HEK293T (cell line): ENCODE data around the gene NEK8.
"Not testable (repeated sequence)": the region's sequence is repeated elsewhere in the genome, so short reads cannot be mapped to it uniquely, and the experiment has no call there.

ENCODE experiments used
- CTCF ChIA-PET: fragments of 350-600 bp; formaldehyde crosslinking; extraction: SDS; loops from one replicate; lab custom pipeline; 2021; ENCODE audit warnings: antibody characterized with exemption, inconsistent platforms; lab: Yijun Ruan, JAX
- POLR2A ChIA-PET: fragments of 350-600 bp; formaldehyde crosslinking; extraction: SDS; loops from one replicate; lab custom pipeline; 2020; ENCODE audit warnings: antibody characterized with exemption, inconsistent platforms; lab: Yijun Ruan, JAX
- DNase-seq: peaks from one replicate; pipeline ENCODE4 v3.0.0; 2012; ENCODE audit warnings: mixed read lengths; ENCODE audit errors: extremely low spot score
- ARNT ChIP-seq: fragments of 450-650 bp; IDR thresholded peaks from 2 replicates; pipeline ENCODE4 v1.6.1; 2017; ENCODE audit warnings: mild to moderate bottlenecking
- CTBP1 ChIP-seq: fragments of 450-650 bp; IDR thresholded peaks from 2 replicates; pipeline ENCODE4 v1.6.1; 2016; ENCODE audit warnings: borderline replicate concordance
- ELF4 ChIP-seq: fragments of 450-650 bp; IDR thresholded peaks from 2 replicates; pipeline ENCODE4 v1.6.1; 2017; ENCODE audit warnings: antibody characterized with exemption
- FOXA1 ChIP-seq: fragments of 450-650 bp; IDR thresholded peaks from 2 replicates; pipeline ENCODE4 v1.6.1; 2016; ENCODE audit warnings: mild to moderate bottlenecking
- FOXK2 ChIP-seq: fragments of 450-650 bp; IDR thresholded peaks from 2 replicates; pipeline ENCODE4 v1.6.1; 2016; ENCODE audit warnings: mild to moderate bottlenecking
- FOXM1 ChIP-seq: fragments of 450-650 bp; IDR thresholded peaks from 2 replicates; pipeline ENCODE4 v1.6.1; 2017; ENCODE audit warnings: mild to moderate bottlenecking, borderline replicate concordance
- HDGF ChIP-seq: fragments of 450-650 bp; IDR thresholded peaks from 2 replicates; pipeline ENCODE4 v1.6.1; 2017; ENCODE audit warnings: antibody characterized with exemption, borderline replicate concordance
- L3MBTL2 ChIP-seq: fragments of 450-650 bp; conservative IDR thresholded peaks from 2 replicates; pipeline ENCODE4 v1.6.1; 2016; ENCODE audit warnings: mild to moderate bottlenecking
- LEF1 ChIP-seq: fragments of 450-650 bp; IDR thresholded peaks from 2 replicates; pipeline ENCODE4 v1.6.1; 2017; ENCODE audit warnings: mild to moderate bottlenecking, borderline replicate concordance
- NFRKB ChIP-seq: fragments of 450-650 bp; IDR thresholded peaks from 2 replicates; pipeline ENCODE4 v1.6.1; 2016; ENCODE audit warnings: mild to moderate bottlenecking, moderate library complexity
- SP1 ChIP-seq: fragments of 450-650 bp; IDR thresholded peaks from 2 replicates; pipeline ENCODE4 v1.6.1; 2017
- TARDBP ChIP-seq: fragments of 450-650 bp; IDR thresholded peaks from 2 replicates; pipeline ENCODE4 v1.6.1; 2016
- ZNF384 ChIP-seq: fragments of 450-650 bp; IDR thresholded peaks from 2 replicates; pipeline ENCODE4 v1.6.1; 2016
- TF ChIP-seq, protein P1 (sequence below): fragments of 450-650 bp; IDR thresholded peaks from 2 replicates; pipeline ENCODE4 v1.6.1; 2016

NEK8 gene

DNA sequence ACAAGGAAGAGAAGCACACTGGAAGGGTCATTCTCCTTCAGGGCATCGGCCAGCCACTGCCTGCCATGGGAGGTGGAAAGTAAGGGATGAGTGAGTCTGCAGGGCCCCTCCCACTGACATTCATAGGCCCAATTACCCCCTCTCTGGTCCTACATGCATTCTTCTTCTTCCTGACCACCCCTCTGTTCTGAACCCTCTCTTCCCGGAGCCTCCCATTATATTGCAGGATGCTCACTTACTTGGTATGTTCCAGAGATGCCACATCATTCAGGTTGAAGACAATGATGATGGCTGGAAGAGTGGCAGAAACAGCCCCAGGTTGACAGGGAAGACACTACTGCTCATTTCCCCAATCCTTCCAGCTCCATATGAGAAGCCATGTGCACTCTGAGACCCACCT lies 13.4 kb upstream of the NEK8 start:
- ChIA-PET POLR2A (interaction anchor here (0.7 to 1.8 kb wide), 7 partner anchors 9 to 186 kb away, joined by 3 to 5 read pairs (median 4); partner anchors contain the start of genes SDF2 and SUPT6H), CTCF (interaction anchor here (1.1 kb wide), 1 partner anchor 71 kb away, joined by 3 read pairs; no protein-coding TSS in a partner anchor)
- DNase-seq: no peak
- TF ChIP-seq TARDBP (no peak), SP1 (no peak)

DNA sequence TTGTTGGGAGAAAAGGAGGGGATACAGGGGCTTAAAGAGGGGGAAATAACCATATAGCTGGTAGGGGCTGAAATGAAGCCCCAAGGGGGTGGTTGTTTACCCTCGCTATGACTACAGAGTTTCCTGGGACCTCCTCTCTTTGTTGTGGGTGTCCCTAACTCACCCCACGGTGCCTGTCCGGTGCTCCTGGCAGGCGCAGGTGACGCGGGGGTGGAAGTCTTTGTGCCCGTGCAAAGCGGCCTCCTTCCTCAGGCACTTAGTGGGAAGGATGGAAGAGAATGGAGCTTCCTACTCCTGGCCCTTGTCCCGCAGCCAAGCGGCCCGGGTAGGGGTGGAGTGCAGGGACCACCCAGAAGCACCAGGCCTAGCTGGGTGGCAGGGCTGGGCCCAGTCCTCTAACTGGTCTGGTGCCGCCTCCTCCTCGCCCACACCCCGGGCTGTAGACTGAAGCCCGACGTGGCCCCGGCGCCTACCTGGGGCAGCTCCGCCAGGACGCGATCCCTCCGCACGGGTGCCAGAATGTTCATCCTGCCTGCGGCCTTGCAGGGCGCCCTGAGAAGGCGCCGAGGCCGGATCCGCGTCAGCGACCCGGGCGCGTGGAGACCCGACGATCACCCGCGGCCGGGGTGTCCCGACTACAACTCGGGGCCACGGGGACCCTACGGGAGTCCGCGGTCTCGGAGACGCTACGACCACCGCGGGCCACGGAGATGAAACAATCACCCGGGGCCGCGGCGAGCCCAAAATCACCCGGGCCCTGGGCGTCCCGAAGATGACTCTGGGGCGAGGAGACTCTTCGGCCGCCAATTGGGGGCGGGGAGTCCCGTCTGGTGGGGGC lies 11.6 kb upstream of the NEK8 start:
- ChIA-PET POLR2A (interaction anchor here (0.6 to 1.8 kb wide), 8 partner anchors 8 to 235 kb away, joined by 3 to 9 read pairs (median 4); partner anchors contain the start of genes PHF12 and TLCD1), CTCF (interaction anchor here (0.8 to 1.5 kb wide), 2 partner anchors 8 to 11 kb away, joined by 3 to 5 read pairs; no protein-coding TSS in a partner anchor)
- no peak for TF ChIP-seq FOXK2
- TF ChIP-seq SP1: no peak
- no peak for TF ChIP-seq ELF4
- TF ChIP-seq, protein P1, sequence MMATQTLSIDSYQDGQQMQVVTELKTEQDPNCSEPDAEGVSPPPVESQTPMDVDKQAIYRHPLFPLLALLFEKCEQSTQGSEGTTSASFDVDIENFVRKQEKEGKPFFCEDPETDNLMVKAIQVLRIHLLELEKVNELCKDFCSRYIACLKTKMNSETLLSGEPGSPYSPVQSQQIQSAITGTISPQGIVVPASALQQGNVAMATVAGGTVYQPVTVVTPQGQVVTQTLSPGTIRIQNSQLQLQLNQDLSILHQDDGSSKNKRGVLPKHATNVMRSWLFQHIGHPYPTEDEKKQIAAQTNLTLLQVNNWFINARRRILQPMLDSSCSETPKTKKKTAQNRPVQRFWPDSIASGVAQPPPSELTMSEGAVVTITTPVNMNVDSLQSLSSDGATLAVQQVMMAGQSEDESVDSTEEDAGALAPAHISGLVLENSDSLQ: no peak
- TF ChIP-seq FOXM1: no peak
- TF ChIP-seq ZNF384: no peak
- TF ChIP-seq HDGF: no peak
- no peak for TF ChIP-seq L3MBTL2
- no peak for TF ChIP-seq LEF1
- no peak for DNase-seq

DNA sequence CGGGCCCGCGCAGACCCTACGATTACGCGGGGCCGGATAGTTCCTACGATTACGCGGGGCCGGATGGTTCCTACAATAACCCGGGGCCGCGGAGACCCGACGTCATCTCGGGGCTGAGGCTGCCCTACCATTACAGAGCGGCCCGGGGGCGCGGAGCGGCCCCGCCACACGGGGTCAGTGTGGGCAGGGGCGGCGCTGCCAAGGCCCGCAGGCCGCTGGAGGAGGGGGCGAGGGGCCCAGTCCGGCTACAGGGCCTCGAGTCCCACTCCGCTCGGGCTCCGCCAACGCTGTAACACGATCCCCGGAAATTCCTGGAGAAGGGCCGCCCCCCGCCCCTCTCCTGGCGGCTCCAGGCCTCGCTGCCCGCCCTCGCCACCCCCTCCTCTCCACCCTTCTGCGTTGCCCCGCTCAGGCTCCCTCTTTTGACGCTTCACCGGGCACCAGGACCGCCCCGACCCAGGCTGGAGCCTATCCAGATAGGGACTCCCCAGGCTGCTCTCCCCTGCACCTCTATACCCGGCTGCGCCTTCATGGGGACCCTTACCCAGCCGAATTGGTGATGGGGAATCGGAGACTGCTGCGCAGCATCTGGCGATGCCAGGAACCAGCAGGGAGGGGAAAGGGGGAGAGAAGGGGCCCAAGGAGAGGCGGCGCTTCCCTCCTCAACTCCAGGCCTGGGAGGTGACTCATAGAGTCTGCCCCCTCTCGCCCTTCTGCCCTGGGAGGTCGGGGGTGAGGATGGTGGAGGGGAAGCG lies 10.8 kb upstream of the NEK8 start, which contains the start of gene RAB34:
TSS of gene RAB34 (minus strand) at position 291 of the 755 bp plus-strand sequence. CDS start 602 bp downstream, outside the sequence.
- DNase-seq: peak; percentile 39
- POLR2A ChIA-PET: interaction anchor here (1.2 to 1.4 kb wide), 2 partner anchors 9 to 10 kb away, joined by 6 to 9 read pairs; partner anchors contain the start of gene TLCD1
- TF ChIP-seq NFRKB (no peak), HDGF (no peak), L3MBTL2 (peak; percentile 55), ZNF384 (no peak), CTBP1 (no peak)
- CTCF ChIA-PET: no interaction called here

DNA sequence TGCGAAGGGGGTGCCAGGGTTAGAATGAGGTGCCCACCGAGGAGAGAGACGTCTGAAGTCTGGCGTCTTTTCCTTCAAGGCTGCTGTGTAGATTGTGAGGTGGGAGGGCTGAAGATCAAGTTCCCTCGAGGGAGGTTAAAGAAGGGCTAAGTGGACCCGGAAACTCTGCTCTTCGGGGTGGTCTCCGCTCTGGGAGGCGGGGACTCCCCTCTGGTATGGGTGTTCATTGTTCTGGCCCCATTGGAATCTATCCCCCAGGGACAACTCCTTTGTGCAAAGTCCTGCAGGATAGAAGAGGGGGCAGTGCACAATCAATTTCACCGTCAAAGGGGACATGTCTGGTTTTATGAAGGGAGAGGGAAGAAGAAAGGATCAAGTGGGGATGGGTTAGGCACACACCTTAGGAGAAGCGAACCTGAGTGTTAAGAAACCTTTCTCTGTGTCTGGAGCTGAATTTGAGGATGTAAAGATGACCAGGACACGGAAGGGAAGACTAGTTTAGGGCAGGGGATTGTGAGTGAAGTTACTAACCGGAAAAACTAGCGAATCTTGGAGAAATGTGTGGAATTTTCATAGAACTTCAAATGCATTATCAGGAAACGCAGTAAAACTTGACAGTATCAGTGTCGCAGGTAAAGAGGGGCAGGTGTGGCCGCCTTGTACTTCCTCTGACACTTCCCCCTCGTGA lies 10.1 kb upstream of the NEK8 start:
- DNase-seq: no peak
- ChIA-PET POLR2A (interaction anchor here (1.0 to 11.6 kb wide), 5 partner anchors 12 to 90 kb away, joined by 4 to 309 read pairs (median 7); partner anchors contain the start of gene PROCA1), CTCF (no interaction called here)
- no peak for TF ChIP-seq NFRKB

DNA sequence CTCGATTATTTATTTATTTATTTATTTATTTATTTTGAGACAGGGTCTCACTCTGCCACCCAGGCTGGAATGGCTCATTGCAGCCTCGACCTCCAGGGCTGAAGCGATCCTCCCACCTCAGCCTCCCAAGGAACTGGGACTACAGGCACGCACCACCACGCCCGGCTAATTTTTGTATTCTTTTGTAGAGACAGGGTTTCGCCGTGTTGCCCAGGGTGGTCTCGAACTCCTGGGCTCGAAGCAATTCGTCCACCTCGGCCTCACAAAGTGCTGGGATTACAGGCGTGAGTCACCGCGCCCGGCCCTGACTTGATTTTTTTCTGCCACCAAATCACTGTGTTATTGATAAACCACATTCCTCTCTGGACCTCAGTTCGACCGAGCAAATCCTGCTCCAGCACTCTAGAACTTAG lies 9.6 kb upstream of the NEK8 start:
- DNase-seq: no peak
- ChIA-PET CTCF (interaction anchor here (0.7 to 1.3 kb wide), 2 partner anchors 8 to 234 kb away, joined by 4 read pairs; no protein-coding TSS in a partner anchor), POLR2A (interaction anchor here (0.6 to 11.6 kb wide), 49 partner anchors 9 to 489 kb away, joined by 3 to 309 read pairs (median 5); partner anchors contain the start of genes ALDOC, BLTP2, DHRS13 and FAM222B)
- TF ChIP-seq ARNT: no peak
- no peak for TF ChIP-seq ZNF384
- TF ChIP-seq LEF1: no peak
- no peak for TF ChIP-seq FOXA1
- TF ChIP-seq, protein P1: no peak
- TF ChIP-seq HDGF: no peak
- no peak for TF ChIP-seq ELF4

DNA sequence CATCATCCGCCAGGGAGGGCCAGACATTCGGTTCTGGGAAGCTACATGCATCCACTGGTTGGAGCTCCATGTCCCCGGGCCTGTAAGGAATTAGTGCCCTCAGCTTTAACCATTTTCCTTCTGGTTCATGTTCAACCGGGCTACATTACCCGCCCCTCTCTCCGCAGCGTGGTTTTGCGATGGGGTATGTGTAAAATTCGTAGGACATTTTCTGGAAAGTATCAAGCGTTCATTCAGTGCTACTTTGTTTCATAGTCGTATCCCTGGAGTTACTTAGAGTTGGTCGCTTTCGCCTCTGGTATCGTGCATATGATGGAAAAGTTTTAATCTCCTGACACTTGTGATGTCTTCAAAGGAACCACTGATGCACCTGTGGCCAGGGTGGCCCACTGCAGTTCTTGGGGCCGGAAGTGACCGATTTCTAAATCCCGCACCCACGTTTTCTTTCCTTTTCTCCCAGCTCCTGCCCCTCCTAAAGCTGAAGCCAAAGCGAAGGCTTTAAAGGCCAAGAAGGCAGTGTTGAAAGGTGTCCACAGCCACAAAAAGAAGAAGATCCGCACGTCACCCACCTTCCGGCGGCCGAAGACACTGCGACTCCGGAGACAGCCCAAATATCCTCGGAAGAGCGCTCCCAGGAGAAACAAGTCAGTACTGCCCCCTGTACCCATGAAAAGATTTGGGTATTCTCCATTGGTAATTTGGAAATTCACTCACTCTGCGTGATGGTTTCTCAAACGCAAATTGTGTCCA lies 8.2 kb upstream of the NEK8 start:
- TF ChIP-seq TARDBP: no peak
- TF ChIP-seq, protein P1: no peak
- no peak for TF ChIP-seq FOXA1
- TF ChIP-seq ELF4: no peak
- TF ChIP-seq SP1: no peak
- TF ChIP-seq ARNT: no peak
- TF ChIP-seq HDGF: 0 out of 2 replicates have a peak, but pooled peaks have one; percentile 5
- TF ChIP-seq LEF1: no peak
- TF ChIP-seq FOXM1: no peak
- CTCF ChIA-PET: interaction anchor here (0.9 to 1.3 kb wide), 3 partner anchors 10 to 73 kb away, joined by 3 to 5 read pairs (median 4); no protein-coding TSS in a partner anchor
- no peak for DNase-seq
- POLR2A ChIA-PET: interaction anchor here (0.7 to 11.6 kb wide), 27 partner anchors 8 to 265 kb away, joined by 3 to 309 read pairs (median 7); partner anchors contain the start of genes ALDOC, DHRS13, FAM222B and NEK8

DNA sequence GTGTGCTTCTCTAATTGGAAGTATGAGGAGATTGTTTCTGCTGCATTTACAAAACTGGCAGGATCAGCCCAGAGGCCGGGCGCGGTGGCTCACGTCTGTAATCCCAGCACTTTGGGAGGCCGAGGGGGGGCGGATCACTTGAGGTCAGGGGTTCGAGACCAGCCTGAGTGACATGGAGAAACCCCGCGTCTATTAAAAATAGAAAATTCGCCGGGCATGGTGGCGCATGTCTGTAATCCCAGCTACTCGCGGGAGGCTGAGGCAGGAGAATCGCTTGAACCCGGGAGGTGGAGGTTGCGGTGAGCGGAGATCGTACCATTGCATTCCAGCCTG lies 7.6 kb upstream of the NEK8 start:
- ChIA-PET POLR2A (interaction anchor here (1.2 to 11.6 kb wide), 8 partner anchors 15 to 228 kb away, joined by 3 to 309 read pairs (median 5); partner anchors contain the start of genes PROCA1, SDF2 and SUPT6H), CTCF (interaction anchor here (0.9 to 1.2 kb wide), 3 partner anchors 43 to 182 kb away, joined by 3 to 5 read pairs (median 3); no protein-coding TSS in a partner anchor)

More for the DNA sequence above, 7.6 kb upstream of the NEK8 start:
- DNase-seq: not testable (repeated sequence)
